Muscle layer of colon (tissue), 2 donors: Measurements from ENCODE around the gene OTUD1.

Experiments used
- H3K27ac ChIP-seq: one replicate; pipeline ENCODE4 v1.7.0; 2013; ENCODE audit warnings: low read depth, mild to moderate bottlenecking, low read length, moderate library complexity
- H3K27me3 ChIP-seq, 2 donors: one replicate each; pipeline ENCODE4 v1.7.0; 2013; ENCODE audit warnings: low read length in 2 of 2, mild to moderate bottlenecking in 2 of 2; ENCODE audit not compliant: insufficient read depth in 2 of 2, control insufficient read depth in 1 of 2
- H3K36me3 ChIP-seq: one replicate; pipeline ENCODE4 v1.7.0; 2013; ENCODE audit warnings: mild to moderate bottlenecking, low read length; ENCODE audit not compliant: insufficient read depth
- H3K4me1 ChIP-seq: one replicate; pipeline ENCODE4 v1.7.0; 2013; ENCODE audit warnings: mild to moderate bottlenecking, low read length; ENCODE audit not compliant: insufficient read depth
- H3K4me3 ChIP-seq, 2 donors: one replicate each; pipeline ENCODE4 v1.7.0; 2013; ENCODE audit warnings: low read length in 2 of 2, low read depth in 1 of 2, mild to moderate bottlenecking in 1 of 2, moderate library complexity in 1 of 2
- H3K9ac ChIP-seq: one replicate; pipeline ENCODE4 v1.7.0; 2013; ENCODE audit warnings: low read length
- H3K9me3 ChIP-seq: one replicate; pipeline ENCODE4 v1.7.0; 2013; ENCODE audit warnings: mild to moderate bottlenecking, low read length
- donor health status: abdominal sarcoma.
- donor health status: Adenocarcinoma of cecum.

OTUD1 gene

DNA sequence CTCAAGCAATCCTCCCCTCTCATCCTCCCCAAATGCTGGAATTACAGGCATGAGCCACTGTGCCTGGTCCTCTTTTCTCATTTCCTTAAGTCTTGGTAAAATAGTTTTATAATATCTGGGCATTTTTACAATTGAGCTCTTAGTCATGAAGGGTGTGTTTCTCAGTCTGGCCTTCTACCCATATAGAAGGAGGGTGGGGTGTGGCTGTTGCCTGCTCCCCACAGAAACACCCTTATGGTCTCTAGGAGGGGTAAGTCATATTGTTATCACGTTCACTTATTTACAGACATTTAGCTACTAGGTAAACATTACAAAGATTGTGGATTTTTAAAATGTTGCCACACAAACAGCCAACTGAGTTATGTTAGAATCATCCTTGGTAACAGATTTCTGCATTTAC lies 6.7 kb upstream of the OTUD1 start:
- no peaks in the 10 kb centered on the region for H3K4me1 ChIP-seq
- no peaks in the 10 kb centered on the region for H3K36me3 ChIP-seq
- H3K27me3 ChIP-seq, result no peaks in the 10 kb centered on the region
- no peak overlapping the region for H3K9ac ChIP-seq
- no peak overlapping the region for H3K27ac ChIP-seq
- H3K4me3 ChIP-seq, result no peak overlapping the region
- H3K9me3 ChIP-seq, result no peaks in the 10 kb centered on the region

DNA sequence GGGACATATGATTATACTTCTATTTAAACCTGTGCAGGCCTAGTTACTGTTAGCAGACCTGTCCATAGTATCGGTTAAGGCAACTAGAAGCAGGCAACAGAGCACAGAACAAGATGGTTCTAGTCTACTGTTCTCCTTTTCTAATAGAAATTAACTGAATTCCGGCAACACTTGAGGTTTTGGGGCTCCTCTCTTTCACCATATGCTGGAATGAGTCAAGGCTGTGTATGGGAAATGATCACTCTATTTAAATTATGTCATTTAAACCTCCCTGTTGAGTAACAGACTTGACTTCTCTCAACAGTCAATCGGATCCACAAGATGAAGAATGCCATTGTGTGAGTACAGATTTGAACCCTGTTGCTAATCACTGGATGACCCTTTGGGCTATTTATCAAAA lies 6.2 kb upstream of the OTUD1 start:
- Histone ChIP-seq H3K9me3 (no peaks in the 10 kb centered on the region), H3K27me3 (no peaks in the 10 kb centered on the region), H3K27ac (no peak overlapping the region), H3K9ac (no peak overlapping the region), H3K4me3 (no peak overlapping the region), H3K4me1 (no peaks in the 10 kb centered on the region), H3K36me3 (no peaks in the 10 kb centered on the region)

DNA sequence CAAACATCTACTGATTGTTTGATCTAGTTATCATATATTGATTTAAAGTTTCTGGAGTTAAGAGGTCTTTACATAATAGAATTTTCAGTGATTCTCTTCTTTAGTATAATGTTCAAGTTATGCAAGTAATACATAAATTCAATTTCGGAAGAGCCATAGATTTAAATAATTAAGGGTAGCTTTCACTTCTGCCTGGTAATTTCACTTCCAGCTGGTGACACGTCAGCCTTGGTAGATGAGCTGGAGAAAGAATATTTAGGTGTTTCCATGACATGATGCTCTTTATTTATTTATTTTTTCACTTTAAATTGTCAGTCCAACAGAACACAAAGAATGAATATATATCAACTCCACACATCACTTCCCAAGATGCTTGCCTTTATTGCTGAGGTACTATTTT lies 5.2 kb upstream of the OTUD1 start:
- Histone ChIP-seq H3K27me3 (no peaks in the 10 kb centered on the region), H3K36me3 (no peaks in the 10 kb centered on the region), H3K27ac (no peak overlapping the region), H3K9me3 (no peaks in the 10 kb centered on the region), H3K4me1 (no peaks in the 10 kb centered on the region), H3K9ac (no peak overlapping the region), H3K4me3 (no peak overlapping the region)

DNA sequence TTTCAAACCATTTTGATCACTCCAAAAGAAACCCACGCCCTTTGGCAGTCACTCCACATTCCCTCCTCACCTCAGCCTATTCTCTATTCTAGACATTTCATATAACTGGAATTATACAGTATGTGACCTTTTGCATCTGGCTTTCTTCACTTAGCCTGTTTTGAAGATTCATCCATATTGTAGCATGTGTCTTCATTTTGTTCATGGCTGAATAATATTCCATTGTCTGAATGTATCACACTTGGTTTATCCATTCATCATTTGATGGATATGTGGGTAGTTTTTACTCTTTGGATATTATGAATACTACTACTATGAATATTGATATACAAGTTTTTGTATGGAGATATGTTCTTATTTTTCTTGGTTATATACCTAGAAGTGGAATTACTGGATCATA lies 3.5 kb upstream of the OTUD1 start:
- Histone ChIP-seq H3K4me3 (no peak overlapping the region), H3K4me1 (no peaks in the 10 kb centered on the region), H3K9ac (no peak overlapping the region), H3K9me3 (no peaks in the 10 kb centered on the region), H3K27ac (no peak overlapping the region), H3K27me3 (no peaks in the 10 kb centered on the region), H3K36me3 (no peaks in the 10 kb centered on the region)

DNA sequence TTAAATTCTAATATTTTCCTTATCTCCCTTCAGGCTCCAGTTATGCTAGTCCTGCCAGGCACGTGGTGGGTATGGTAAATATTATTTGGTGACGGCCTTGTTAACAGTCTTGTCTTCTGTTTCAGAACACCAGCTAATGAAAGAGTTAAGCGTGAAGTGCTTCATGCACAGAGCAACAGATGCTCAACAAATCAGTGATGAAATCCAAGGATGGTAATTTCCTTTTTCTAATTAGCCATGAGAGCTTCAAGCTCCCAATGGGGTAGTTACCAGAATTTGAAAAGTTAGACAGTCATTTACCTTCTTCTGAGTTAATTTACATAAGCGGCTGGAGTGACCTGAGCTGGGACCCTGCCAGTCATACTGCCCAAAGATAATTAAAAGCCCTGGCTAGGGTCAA lies 1.9 kb upstream of the OTUD1 start:
- Histone ChIP-seq H3K36me3 (no peaks in the 10 kb centered on the region), H3K9ac (no peak overlapping the region), H3K27ac (no peak overlapping the region), H3K9me3 (no peaks in the 10 kb centered on the region), H3K4me3 (no peak overlapping the region), H3K4me1 (peaks cover 15% of the 10 kb centered on the region), H3K27me3 (no peaks in the 10 kb centered on the region)

DNA sequence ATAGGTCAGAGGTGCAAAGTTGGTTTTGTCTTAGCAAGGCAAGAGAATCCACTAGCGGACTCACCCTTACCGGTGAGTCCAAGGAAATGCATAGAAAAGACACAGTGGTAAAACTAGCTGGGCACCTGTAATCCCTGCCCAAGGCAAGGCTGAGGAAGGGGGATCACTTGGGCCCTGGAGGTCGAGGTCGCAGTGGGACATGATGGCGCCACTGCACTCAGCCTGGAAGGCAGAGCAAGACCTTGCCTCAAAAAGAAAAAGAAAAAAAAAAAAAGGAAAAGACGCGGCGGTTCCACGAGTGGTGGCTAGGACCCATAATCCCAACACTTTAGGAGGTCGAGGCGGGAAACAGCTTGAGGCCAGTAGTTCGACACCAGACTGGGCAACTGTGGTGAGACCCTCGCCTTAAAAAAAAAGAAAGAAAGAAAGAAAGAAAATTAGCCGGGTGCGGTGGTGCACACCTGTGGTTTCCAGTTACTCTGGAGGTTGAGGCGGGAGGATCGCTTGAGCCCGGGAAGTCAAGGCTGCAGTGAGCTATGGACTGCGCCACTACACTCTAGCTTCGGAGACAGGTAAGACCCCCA lies 820 bp upstream of the OTUD1 start:
- H3K36me3 ChIP-seq, result peaks cover 4% of the 10 kb centered on the region
- H3K9me3 ChIP-seq, result no peaks in the 10 kb centered on the region
- no peak overlapping the region for H3K9ac ChIP-seq
- no peaks in the 10 kb centered on the region for H3K27me3 ChIP-seq
- H3K27ac ChIP-seq, result peak overlapping the region; percentile 10
- H3K4me3 ChIP-seq, result peak overlapping the region in 1 of 2 donors; percentile 73
- H3K4me1 ChIP-seq, result peaks cover 24% of the 10 kb centered on the region

DNA sequence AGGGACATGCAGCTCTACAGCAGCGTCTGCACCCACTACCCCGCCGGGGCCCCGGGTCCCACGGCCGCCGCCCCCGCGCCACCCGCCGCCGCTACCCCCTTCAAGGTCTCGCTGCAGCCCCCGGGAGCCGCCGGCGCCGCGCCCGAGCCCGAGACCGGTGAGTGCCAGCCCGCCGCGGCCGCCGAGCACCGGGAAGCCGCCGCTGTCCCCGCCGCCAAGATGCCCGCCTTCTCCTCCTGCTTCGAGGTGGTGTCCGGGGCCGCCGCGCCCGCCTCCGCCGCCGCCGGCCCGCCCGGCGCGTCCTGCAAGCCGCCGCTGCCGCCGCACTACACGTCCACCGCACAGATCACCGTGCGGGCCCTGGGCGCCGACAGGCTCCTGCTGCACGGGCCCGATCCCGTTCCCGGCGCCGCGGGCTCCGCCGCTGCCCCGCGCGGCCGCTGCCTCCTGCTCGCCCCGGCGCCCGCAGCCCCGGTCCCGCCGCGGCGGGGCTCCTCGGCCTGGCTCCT lies 631 bp downstream of the OTUD1 start:
- peaks cover 34% of the 10 kb centered on the region for H3K4me1 ChIP-seq

DNA sequence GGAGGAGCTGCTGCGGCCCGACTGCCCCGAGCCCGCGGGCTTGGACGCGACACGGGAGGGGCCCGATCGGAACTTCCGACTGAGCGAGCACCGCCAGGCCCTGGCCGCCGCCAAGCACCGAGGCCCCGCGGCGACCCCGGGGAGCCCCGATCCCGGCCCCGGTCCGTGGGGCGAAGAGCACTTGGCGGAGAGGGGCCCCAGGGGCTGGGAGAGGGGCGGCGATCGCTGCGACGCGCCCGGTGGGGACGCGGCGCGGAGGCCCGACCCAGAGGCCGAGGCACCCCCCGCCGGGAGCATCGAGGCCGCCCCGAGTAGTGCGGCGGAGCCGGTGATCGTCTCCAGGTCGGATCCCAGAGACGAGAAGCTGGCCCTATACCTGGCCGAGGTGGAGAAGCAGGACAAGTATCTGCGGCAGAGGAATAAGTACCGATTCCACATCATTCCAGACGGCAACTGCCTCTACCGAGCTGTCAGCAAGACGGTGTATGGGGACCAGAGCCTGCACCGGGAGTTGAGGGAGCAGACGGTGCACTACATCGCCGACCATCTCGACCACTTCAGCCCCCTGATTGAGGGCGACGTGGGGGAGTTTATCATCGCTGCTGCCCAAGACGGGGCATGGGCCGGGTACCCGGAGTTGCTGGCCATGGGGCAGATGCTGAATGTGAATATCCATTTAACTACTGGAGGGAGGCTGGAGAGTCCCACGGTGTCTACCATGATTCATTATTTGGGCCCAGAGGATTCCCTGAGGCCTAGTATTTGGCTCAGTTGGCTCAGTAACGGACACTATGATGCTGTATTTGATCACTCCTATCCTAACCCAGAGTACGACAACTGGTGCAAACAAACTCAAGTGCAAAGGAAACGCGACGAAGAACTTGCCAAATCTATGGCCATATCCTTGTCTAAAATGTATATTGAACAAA lies 1.4 kb downstream of the OTUD1 start:
- peak overlapping the region; percentile 72 to 78 for H3K4me3 ChIP-seq
- H3K36me3 ChIP-seq, result peaks cover 12% of the 10 kb centered on the region
- peak overlapping the region; percentile 51 for H3K9ac ChIP-seq
- H3K4me1 ChIP-seq, result peaks cover 34% of the 10 kb centered on the region
- no peaks in the 10 kb centered on the region for H3K9me3 ChIP-seq
- H3K27me3 ChIP-seq, result no peaks in the 10 kb centered on the region
- H3K27ac ChIP-seq, result peak overlapping the region; percentile 13

More for the DNA sequence above, 631 bp downstream of the OTUD1 start:
- Histone ChIP-seq H3K36me3 (peaks cover 12% of the 10 kb centered on the region), H3K4me3 (peak overlapping the region; percentile 42 to 84), H3K9ac (no peak overlapping the region), H3K9me3 (no peaks in the 10 kb centered on the region), H3K27ac (peak overlapping the region; percentile 79), H3K27me3 (no peaks in the 10 kb centered on the region)

DNA sequence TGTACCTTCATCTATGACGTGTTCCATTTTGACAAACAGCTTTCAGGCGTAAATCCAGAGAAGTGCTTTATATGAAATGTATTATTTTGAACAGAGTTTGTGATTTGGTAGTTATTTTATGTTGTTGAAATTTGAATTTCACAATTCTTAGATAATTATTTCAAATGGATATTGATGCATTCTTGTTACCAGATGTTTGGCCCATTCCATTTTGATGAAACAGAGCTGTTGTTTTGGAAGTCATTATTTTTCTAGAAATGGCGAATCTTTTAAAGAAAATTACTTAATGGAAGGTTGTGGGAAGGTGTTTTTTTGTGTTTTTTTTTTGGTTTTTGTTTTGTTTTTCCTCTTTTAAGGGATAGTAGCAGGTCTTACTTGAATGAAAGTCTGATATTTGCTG lies 2.4 kb downstream of the OTUD1 start:
- peak overlapping the region; percentile 13 for H3K9ac ChIP-seq
- no peaks in the 10 kb centered on the region for H3K9me3 ChIP-seq
- peaks cover 34% of the 10 kb centered on the region for H3K4me1 ChIP-seq
- peaks cover 12% of the 10 kb centered on the region for H3K36me3 ChIP-seq
- peak overlapping the region; percentile 72 to 78 for H3K4me3 ChIP-seq
- no peaks in the 10 kb centered on the region for H3K27me3 ChIP-seq
- no peak overlapping the region for H3K27ac ChIP-seq

DNA sequence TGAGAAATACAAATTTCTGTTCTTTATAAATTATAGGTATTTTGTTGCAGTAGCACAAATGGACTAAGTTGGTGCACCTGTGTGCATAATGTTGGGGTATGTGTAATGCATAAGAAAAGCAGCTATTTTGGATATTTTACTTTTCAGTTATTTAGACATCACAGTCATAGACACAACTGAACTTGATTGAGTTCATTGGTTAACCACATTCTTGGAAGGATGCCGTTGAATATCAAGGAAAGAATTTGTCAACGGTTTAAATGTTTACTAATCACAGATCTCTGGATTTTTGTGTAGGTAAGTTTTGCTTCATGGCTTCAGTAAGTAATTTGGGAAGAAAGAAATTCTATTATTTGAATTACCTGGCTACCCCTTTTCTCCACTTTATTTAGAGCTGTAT lies 4.1 kb downstream of the OTUD1 start:
- no peaks in the 10 kb centered on the region for H3K9me3 ChIP-seq
- H3K9ac ChIP-seq, result no peak overlapping the region
- no peak overlapping the region for H3K27ac ChIP-seq
- peaks cover 12% of the 10 kb centered on the region for H3K36me3 ChIP-seq
- H3K27me3 ChIP-seq, result no peaks in the 10 kb centered on the region
- no peak overlapping the region for H3K4me3 ChIP-seq
- H3K4me1 ChIP-seq, result peaks cover 34% of the 10 kb centered on the region

DNA sequence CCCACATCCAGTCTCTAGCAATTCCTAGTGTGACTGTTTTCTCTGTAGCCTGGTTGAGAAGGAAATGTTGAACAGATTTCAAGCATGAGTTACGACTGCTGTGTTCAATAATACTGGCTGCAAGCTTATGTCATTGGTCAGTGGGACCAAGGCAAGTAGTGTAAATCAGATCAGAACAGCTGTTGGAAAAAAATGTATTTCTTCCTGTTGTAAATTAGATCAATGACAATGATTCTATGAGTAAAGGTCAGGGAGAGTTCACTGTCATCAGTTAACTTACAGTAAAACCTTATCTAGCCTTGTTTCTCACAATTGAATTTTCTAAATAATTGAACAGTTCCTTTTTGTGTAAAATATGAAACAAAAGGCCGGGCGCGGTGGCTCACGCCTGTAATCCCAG lies 6.7 kb downstream of the OTUD1 start:
- Histone ChIP-seq H3K4me1 (peaks cover 33% of the 10 kb centered on the region), H3K4me3 (no peak overlapping the region), H3K9ac (no peak overlapping the region), H3K36me3 (peaks cover 12% of the 10 kb centered on the region), H3K27me3 (no peaks in the 10 kb centered on the region), H3K9me3 (no peaks in the 10 kb centered on the region), H3K27ac (no peak overlapping the region)
